IPS-18c (cell line): ENCODE data around the gene NCOA1.
"Not testable (repeated sequence)": the region's sequence is repeated elsewhere in the genome, so short reads cannot be mapped to it uniquely, and the experiment has no call there.

Experiments
- H3K4me3 ChIP-seq: 2 replicates; pipeline ENCODE4 v1.7.0; 2013; ENCODE audit warnings: low read depth, mild to moderate bottlenecking, low read length, moderate library complexity; ENCODE audit not compliant: insufficient read depth
- H3K9me3 ChIP-seq: one replicate; pipeline ENCODE4 v1.6.1; 2013; ENCODE audit warnings: mild to moderate bottlenecking, low read length, moderate library complexity; ENCODE audit not compliant: control insufficient read depth, insufficient read depth

NCOA1 gene

GRCh38 chr2:24787532-24787931 lies 296.5 kb downstream of the NCOA1 start:
- H3K4me3 ChIP-seq, result no peak overlapping the region
- H3K9me3 ChIP-seq, result peaks cover 2% of the 10 kb centered on the region

DNA sequence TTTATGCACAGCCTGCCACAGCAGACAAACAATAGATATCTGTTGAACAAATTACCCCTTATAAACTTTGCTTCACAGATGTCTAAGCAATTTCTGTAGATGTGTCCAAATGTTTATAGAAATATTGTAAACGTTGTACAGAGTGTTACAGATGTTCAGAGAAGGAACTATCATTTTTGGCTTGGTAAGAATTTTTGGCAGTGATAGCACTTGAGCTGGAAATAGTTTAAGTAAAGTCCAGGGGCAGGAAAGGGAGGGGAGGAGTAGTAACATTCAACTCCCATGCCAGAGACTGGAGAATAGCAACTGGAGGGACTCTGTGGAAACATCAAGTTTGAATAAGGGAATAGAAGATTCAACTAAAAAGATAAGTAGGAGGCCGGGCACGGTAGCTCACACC lies 297.8 kb downstream of the NCOA1 start:
- H3K4me3 ChIP-seq, result no peak overlapping the region
- H3K9me3 ChIP-seq, result peaks cover 2% of the 10 kb centered on the region

GRCh38 chr2:24791452-24791851 lies 300.4 kb downstream of the NCOA1 start:
- Histone ChIP-seq H3K4me3 (no peak overlapping the region), H3K9me3 (no peaks in the 10 kb centered on the region)

DNA sequence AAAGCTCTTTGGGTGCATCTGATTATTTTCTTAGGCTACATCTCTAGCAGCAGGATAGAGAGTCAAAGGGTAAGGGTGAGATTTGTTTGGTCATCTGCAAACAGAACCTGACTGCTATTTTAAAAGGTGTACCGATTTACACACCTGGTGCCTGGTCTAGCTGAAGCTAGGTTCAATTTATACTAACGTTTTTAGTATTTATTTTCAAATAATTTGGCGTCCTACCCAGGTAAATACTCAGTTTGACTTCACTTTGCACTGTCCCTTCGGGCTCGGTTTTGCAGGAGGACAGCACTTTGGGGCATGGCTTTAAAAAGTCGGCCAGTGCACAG lies 301.5 kb downstream of the NCOA1 start:
- peak overlapping the region; percentile 98 for H3K4me3 ChIP-seq
- H3K9me3 ChIP-seq, result no peaks in the 10 kb centered on the region

DNA sequence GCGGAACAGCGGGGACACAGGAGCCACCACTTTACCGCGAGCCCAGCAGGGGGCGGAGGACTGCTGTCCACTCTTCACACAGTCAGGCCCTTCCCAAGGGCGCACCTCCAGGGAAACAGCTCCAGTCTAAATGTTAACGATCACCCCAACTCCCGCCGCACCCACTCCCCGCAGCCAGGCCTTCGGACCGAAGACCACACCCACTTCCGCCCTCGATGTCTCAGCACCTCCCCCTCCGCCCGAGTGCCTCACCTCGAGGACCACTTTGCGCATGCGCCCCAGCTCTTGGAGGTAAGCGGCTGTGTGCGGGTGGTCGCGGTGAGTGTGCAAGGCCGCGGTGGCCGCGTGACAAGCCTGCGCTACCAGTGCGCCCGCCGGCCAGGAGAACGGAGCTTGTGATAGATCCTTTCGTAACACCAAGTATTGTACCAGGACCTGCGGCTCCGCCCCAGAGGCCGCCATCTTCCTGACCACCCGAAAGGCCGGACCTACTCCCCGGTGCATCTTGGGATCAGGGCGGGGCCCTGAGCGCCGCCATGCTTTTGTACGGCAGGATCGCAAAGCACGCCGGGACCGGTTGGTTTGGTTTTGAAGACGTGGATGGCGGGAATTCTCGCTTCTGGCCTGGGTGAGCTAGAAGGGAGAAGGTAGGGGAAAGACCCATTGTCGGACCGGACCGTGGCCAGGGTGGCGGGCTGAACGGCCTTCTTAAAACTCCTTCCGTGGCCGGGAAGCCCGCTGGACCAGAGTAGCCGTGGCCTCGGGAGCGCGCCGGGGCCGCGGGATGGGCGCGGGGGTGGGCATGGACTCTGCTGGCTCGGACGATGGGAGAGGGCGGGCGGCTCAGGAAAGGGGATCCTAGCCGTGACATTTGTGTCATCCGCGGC lies 302.1 kb downstream of the NCOA1 start, which contains the start of the genes CENPO and PTRHD1:
Gene CENPO (plus strand): TSS at position 552 of the 887 bp plus-strand sequence. CDS start 495 bp downstream, outside the sequence.
Gene PTRHD1 (minus strand): TSS at position 518 of the 887 bp plus-strand sequence. CDS start 14 bp downstream, at position 504.
- Histone ChIP-seq H3K9me3 (no peaks in the 10 kb centered on the region), H3K4me3 (peak within 1 kb of the TSS; percentile 98)

DNA sequence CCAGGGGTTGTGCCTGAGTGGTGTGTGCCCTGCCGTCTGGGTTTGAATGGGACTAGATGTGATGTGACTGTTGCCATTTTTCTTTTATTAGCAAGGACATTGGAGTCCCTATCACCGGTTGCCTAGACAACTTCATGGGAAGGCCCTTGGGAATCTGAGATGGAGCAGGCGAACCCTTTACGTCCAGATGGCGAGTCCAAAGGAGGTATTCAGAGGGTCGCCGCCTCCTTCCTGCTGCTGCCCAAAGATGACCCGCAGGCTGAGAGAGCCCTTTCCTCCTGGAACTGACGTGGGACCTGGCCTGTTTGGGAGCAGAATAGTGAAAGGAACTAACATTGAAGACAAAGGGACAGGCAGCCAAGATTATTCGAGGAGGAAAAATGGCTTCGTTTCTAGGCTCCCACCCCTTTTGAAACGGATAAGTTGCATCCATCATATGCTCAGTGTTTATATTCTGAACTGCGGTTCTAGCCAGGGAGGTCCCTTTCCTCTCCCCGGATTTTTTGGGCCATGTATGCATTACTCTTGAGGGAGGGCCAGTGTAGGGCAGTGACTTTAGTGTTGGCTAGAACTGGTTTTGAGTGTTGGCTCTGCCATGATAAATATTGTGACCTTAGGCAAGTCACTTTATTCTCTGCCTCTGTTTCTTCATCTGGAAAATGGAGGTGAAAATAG lies 302.8 kb downstream of the NCOA1 start:
- Histone ChIP-seq H3K9me3 (no peaks in the 10 kb centered on the region), H3K4me3 (peak overlapping the region; percentile 98)

GRCh38 chr2:24797644-24798043 lies 306.6 kb downstream of the NCOA1 start:
- H3K4me3 ChIP-seq, result no peak overlapping the region
- H3K9me3 ChIP-seq, result peaks cover 2% of the 10 kb centered on the region

GRCh38 chr2:24800487-24800886 lies 309.4 kb downstream of the NCOA1 start:
- not testable (repeated sequence) for H3K9me3 ChIP-seq, H3K4me3 ChIP-seq

GRCh38 chr2:24805811-24806660 lies 315.0 kb downstream of the NCOA1 start:
- H3K4me3 ChIP-seq, H3K9me3 ChIP-seq: not testable (repeated sequence)

GRCh38 chr2:24806661-24807036 lies 315.6 kb downstream of the NCOA1 start:
- H3K9me3 ChIP-seq, result peaks cover 10% of the 10 kb centered on the region
- H3K4me3 ChIP-seq, result no peak overlapping the region

- Histone ChIP-seq H3K4me3 (no peak overlapping the region), H3K9me3 (peaks cover 10% of the 10 kb centered on the region)
Measured at GRCh38 chr2:24809316-24810007, 318.4 kb downstream of the NCOA1 start.

DNA sequence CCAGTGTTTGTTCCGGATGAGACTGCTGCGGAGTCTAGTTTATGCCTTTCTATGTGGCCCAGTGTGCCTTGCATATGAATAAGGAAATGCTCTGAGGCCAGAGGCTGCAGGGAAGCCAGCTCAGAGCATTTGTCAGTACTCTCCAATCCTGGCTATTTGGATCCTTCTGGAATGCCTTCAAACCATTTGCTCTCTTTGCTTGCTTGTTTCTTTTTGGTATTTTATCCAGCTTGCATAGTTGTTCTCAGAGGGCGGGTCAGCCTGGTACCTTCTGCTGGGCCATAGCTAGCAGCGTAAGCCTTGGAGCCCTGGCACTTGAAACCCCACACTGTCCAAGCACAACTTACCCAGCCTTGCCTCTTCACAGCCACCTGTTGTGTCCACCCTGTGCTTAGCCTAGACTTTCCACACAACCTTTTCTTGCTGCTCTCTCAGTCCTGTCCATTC lies 322.7 kb downstream of the NCOA1 start:
- no peak overlapping the region for H3K4me3 ChIP-seq
- H3K9me3 ChIP-seq, result no peaks in the 10 kb centered on the region

GRCh38 chr2:24814516-24814915 lies 323.5 kb downstream of the NCOA1 start:
- Histone ChIP-seq H3K4me3 (no peak overlapping the region), H3K9me3 (no peaks in the 10 kb centered on the region)

DNA sequence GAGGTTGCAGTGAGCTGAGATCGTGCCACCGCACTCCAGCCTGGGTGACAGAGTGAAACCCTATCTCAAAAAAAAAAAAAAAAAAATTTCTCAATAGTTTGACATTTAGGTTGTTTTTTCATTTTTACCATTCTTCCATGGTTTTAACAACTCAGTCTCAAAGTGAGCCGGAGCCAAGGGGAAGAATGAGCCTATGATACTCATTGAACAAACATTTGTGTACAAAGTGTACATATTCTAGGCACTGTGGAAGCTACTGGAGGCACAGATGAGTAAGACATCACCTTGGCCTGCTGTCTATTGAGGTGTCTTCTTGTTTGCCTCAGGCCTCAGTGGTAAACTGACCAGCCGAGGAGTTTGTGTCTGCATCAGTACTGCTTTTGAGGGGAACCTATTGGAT lies 324.1 kb downstream of the NCOA1 start:
- no peak overlapping the region for H3K4me3 ChIP-seq
- H3K9me3 ChIP-seq, result no peaks in the 10 kb centered on the region

DNA sequence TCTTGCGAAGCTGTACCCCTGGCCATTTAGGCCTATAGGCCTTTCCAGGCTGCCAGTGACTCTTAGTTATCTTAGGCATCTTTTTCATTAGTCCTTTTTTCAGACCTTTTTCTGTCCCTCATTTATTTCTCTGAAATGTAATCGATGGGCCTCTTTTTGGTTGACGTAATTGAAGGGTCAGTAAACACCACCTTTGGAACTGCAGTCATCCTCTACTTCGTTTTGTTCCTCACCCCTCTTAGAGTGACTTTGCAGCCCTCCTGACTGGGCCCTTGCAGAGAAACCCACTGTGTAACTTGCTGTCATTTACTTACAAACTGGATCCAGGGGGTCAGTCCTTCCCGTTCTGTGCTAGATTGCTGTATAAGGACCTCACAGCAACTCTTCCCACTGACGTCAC lies 325.4 kb downstream of the NCOA1 start:
- H3K9me3 ChIP-seq, result no peaks in the 10 kb centered on the region
- no peak overlapping the region for H3K4me3 ChIP-seq

DNA sequence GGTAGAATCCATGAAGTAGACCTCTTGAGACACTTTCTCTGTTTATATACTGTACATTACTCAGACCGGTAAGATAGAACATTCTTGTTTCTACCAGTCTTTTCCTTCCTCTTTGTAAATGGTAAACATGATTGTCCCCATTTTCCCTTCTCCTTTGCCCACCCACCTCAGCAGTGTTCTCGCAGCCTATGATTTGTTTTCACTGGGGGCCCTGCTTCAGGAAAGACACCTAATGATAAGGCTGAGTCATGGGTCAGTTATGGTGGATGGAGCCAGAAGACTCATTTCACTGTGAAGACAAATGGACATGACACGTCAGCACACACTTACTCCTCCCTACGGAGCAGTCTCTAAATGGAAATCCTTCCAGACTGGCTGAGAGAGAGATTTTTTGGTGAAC lies 325.8 kb downstream of the NCOA1 start:
- Histone ChIP-seq H3K4me3 (no peak overlapping the region), H3K9me3 (no peaks in the 10 kb centered on the region)

GRCh38 chr2:24818721-24819167 lies 327.7 kb downstream of the NCOA1 start:
- no peak overlapping the region for H3K4me3 ChIP-seq
- no peaks in the 10 kb centered on the region for H3K9me3 ChIP-seq
